HCT116 (cell line): ENCODE data around the gene MTHFSD. TPM values are rescaled to one million over a fixed set of nuclear protein-coding genes. Genes with fewer than 3 reads are reported as not detected.

ENCODE experiments used
- ATAC-seq: fragments of 200-7000 bp; cut with Tn5 transposase; 2 replicates; pipeline ENCODE4 v1.9.1; 2020; ENCODE audit warnings: mild to moderate bottlenecking, moderate library complexity
- BruUV-seq: library from RNA; stranded (reverse); fragments of 400-500 nt; replicated peaks from 2 replicates; lab custom pipeline; 2021; lab: Mats Ljungman, UMichigan
- CTCF ChIA-PET: fragments of 300-600 bp; sonication (Branson Sonifier 250); formaldehyde crosslinking; loops from one replicate; lab custom pipeline; 2021; ENCODE audit warnings: antibody characterized with exemption; lab: Charles Lee
- POLR2A ChIA-PET: fragments of 300-600, 350-600 bp; sonication (Branson Sonifier 250); formaldehyde crosslinking; loops from one replicate; lab custom pipeline; 2021; ENCODE audit warnings: antibody characterized with exemption; lab: Charles Lee
- RAD21 ChIA-PET, 2 experiments: fragments of 300-600 bp; sonication (Branson Sonifier 250); formaldehyde crosslinking; loops; one replicate each; lab custom pipeline; 2023; ENCODE audit warnings: low total read pairs in 2 of 2; ENCODE audit not compliant: uncharacterized antibody in 2 of 2, unreplicated experiment in 2 of 2, low non-redundant PET in 1 of 2; lab: Charles Lee
- DNase-seq: peaks from one replicate; pipeline ENCODE4 v3.0.0-alpha.2; 2010; ENCODE audit warnings: low read depth, low spot score
- H2AFZ ChIP-seq: fragments of 200-600 bp; shearing (Covaris generic), sonication (generic); 2 replicates; pipeline ENCODE4 v1.6.1; 2017; ENCODE audit warnings: low read depth, mixed run types, mixed read lengths, antibody characterized with exemption, low read length; ENCODE audit not compliant: poor library complexity, severe bottlenecking
- H3K27ac ChIP-seq: 2 replicates; pipeline ENCODE4 v1.5.1; 2012; ENCODE audit warnings: low read depth, low read length
- H3K27me3 ChIP-seq: fragments of 200-600 bp; sonication (generic); 2 replicates; pipeline ENCODE4 v1.6.1; 2016; ENCODE audit warnings: mixed run types, low read length, mixed read lengths; ENCODE audit not compliant: insufficient read depth
- H3K36me3 ChIP-seq, 2 experiments: fragments of 200-500 bp in 1 of 2; fragments of 200-600 bp in 1 of 2; sonication (Bioruptor generic) in 1 of 2; sonication (generic) in 1 of 2; 2 replicates each; pipeline versions ENCODE4 v1.5.1 to v1.6.1; 2014 to 2016; ENCODE audit warnings: low read length in 2 of 2, inconsistent platforms in 1 of 2, mixed read lengths in 1 of 2, mixed run types in 1 of 2; ENCODE audit not compliant: insufficient read depth in 2 of 2, control insufficient read depth in 1 of 2
- H3K4me1 ChIP-seq, 2 experiments: fragments of 200-600 bp in 1 of 2; sonication (generic) in 1 of 2; 2 replicates each; pipeline versions ENCODE4 v1.5.1 to v1.6.1; 2012 to 2017; ENCODE audit warnings: low read length in 2 of 2, inconsistent platforms in 1 of 2, mild to moderate bottlenecking in 1 of 2, mixed read lengths in 1 of 2, mixed run types in 1 of 2, moderate library complexity in 1 of 2; ENCODE audit not compliant: insufficient read depth in 2 of 2, control insufficient read depth in 1 of 2
- H3K4me2 ChIP-seq: fragments of 200-600 bp; sonication (generic); 2 replicates; pipeline ENCODE4 v1.6.1; 2017; ENCODE audit warnings: mixed run types, low read length, mixed read lengths
- H3K4me3 ChIP-seq, 2 experiments: fragments of 200-600 bp in 1 of 2; sonication (generic) in 1 of 2; replicated peaks in 1 of 2; 2 replicates each; pipeline ENCODE4 v1.5.1; 2011 to 2016; ENCODE audit warnings: low read length in 2 of 2, control low read depth in 1 of 2, low read depth in 1 of 2, mild to moderate bottlenecking in 1 of 2, mixed read lengths in 1 of 2, mixed run types in 1 of 2
- H3K79me2 ChIP-seq: fragments of 200-600 bp; sonication (generic); 2 replicates; pipeline ENCODE4 v1.6.1; 2017; ENCODE audit warnings: mild to moderate bottlenecking, mixed run types, low read length, moderate library complexity, mixed read lengths; ENCODE audit not compliant: insufficient read depth
- H3K9ac ChIP-seq: fragments of 200-600 bp; sonication (generic); 2 replicates; pipeline ENCODE4 v1.6.1; 2016; ENCODE audit warnings: low read length, mixed read lengths
- H3K9me2 ChIP-seq: fragments of 200-600 bp; sonication (generic), shearing (Covaris generic); 2 replicates; pipeline ENCODE4 v1.6.1; 2017; ENCODE audit warnings: mixed run types, mild to moderate bottlenecking, moderate library complexity; ENCODE audit not compliant: insufficient read depth
- H3K9me3 ChIP-seq, 2 experiments: fragments of 200-500 bp in 1 of 2; fragments of 200-600 bp in 1 of 2; sonication (Bioruptor generic) in 1 of 2; sonication (generic) in 1 of 2; 2 replicates each; pipeline ENCODE4 v1.6.1; 2014 to 2017; ENCODE audit warnings: low read length in 2 of 2, mixed read lengths in 2 of 2, inconsistent platforms in 1 of 2, low read depth in 1 of 2, mild to moderate bottlenecking in 1 of 2, mixed run types in 1 of 2, moderate library complexity in 1 of 2; ENCODE audit not compliant: control insufficient read depth in 1 of 2, insufficient read depth in 1 of 2
- H4K20me1 ChIP-seq: fragments of 200-600 bp; sonication (generic), shearing (Covaris generic); 2 replicates; pipeline ENCODE4 v1.6.1; 2017; ENCODE audit warnings: mixed run types, mild to moderate bottlenecking, moderate library complexity; ENCODE audit not compliant: insufficient read depth
- CEBPB ChIP-seq: IDR thresholded peaks from 2 replicates; pipeline ENCODE4 v1.6.1; 2012; ENCODE audit warnings: low read depth
- CTCF ChIP-seq, 3 experiments: fragments of 200-600 bp in 1 of 3; sonication (generic) in 1 of 3; IDR thresholded peaks in 2 of 3; conservative IDR thresholded peaks in 1 of 3; 2 replicates each; pipeline ENCODE4 v1.5.1; 2012 to 2017; ENCODE audit warnings: low read depth in 2 of 3, low read length in 2 of 3, antibody characterized with exemption in 1 of 3, borderline replicate concordance in 1 of 3, control low read depth in 1 of 3, mild to moderate bottlenecking in 1 of 3, mixed read lengths in 1 of 3, mixed run types in 1 of 3, moderate library complexity in 1 of 3; ENCODE audit not compliant: insufficient read depth in 1 of 3
- EGR1 ChIP-seq: IDR thresholded peaks from 2 replicates; pipeline ENCODE4 v1.6.1; 2012; ENCODE audit warnings: low read depth
- ELF1 ChIP-seq: IDR thresholded peaks from 2 replicates; pipeline ENCODE4 v1.6.1; 2012; ENCODE audit warnings: low read depth, borderline replicate concordance
- EZH2phosphoT487 ChIP-seq: fragments of 200-600 bp; IDR thresholded peaks from 2 replicates; pipeline ENCODE4 v1.6.1; 2018; ENCODE audit warnings: antibody characterized with exemption, borderline replicate concordance
- FOSL1 ChIP-seq: IDR thresholded peaks from 2 replicates; pipeline ENCODE4 v1.6.1; 2012; ENCODE audit warnings: low read depth
- MAX ChIP-seq: IDR thresholded peaks from 2 replicates; pipeline ENCODE4 v1.6.1; 2012
- SP1 ChIP-seq: IDR thresholded peaks from 2 replicates; pipeline ENCODE4 v1.6.1; 2012; ENCODE audit warnings: low read depth
- SRF ChIP-seq: IDR thresholded peaks from 2 replicates; pipeline ENCODE4 v1.6.1; 2012; ENCODE audit warnings: low read depth
- ZNF274 ChIP-seq: fragments of 200-500 bp; sonication (Bioruptor generic); IDR thresholded peaks from 2 replicates; pipeline ENCODE4 v1.6.1; 2014; ENCODE audit warnings: mild to moderate bottlenecking, low read depth, low read length, inconsistent platforms
- intact Hi-C: fragments of 100-400 bp; cut with micrococcal nuclease; formaldehyde crosslinking; loops from 2 replicates; pipeline ENCODE4 v1.10.0; 2022
- total RNA-seq: library from RNA; stranded (reverse); gene quantifications from one replicate; pipeline ENCODE4 v1.2.1, GENCODE V29; 2021; ENCODE audit not compliant: unreplicated experiment

MTHFSD gene
- total RNA-seq, 1 experiment from 2014 or later = 33.1 TPM

- H3K9me3 ChIP-seq = no peaks in the 10 kb centered on the region
- TF ChIP-seq ZNF274 = no peak
- no peak for TF ChIP-seq CTCF (IDR thresholded peaks at IDR 0.05 in 2 of 3, conservative IDR thresholded peaks at IDR 0.05 in 1 of 3; ENCODE audit: borderline replicate concordance in 1 of 3, insufficient read depth in 1 of 3, low read depth in 2 of 3, low read length in 2 of 3)
- no peak for TF ChIP-seq MAX
- no peak for TF ChIP-seq EZH2phosphoT487
- no peak for TF ChIP-seq SP1
- no peak for TF ChIP-seq CEBPB
- no peak for TF ChIP-seq EGR1
- TF ChIP-seq ELF1 = no peak
- no peak for TF ChIP-seq SRF
- TF ChIP-seq FOSL1 = no peak
- ChIA-PET CTCF (interaction anchor here (0.5 to 2.2 kb wide), 6 partner anchors 267 to 699 kb away, joined by 3 to 14 read pairs (median 4); no protein-coding TSS in a partner anchor), POLR2A (no interaction called here), RAD21 (interaction anchor here in 1 of 2 experiments (0.9 to 1.3 kb wide), 2 partner anchors 268 to 699 kb away, joined by 3 to 4 read pairs; no protein-coding TSS in a partner anchor)
- H2AFZ ChIP-seq = no peak overlapping the region
- H3K4me1 ChIP-seq = peaks cover 4 to 13% of the 10 kb centered on the region in 2 experiments; a peak in 3 of 4 replicates
- H3K27me3 ChIP-seq = no peaks in the 10 kb centered on the region
- peak overlapping the region; percentile 59 for H3K4me2 ChIP-seq
- H3K79me2 ChIP-seq = no peaks in the 10 kb centered on the region
- no TSS peak for BruUV-seq
- ATAC-seq (no peak), DNase-seq (no peak)
- H4K20me1 ChIP-seq = no peaks in the 10 kb centered on the region
- H3K9ac ChIP-seq = no peak overlapping the region
- no peak overlapping the region for H3K27ac ChIP-seq
- intact Hi-C loops = loop anchor here (1.0 to 2.0 kb wide), 3 partner anchors 362 to 476 kb away; no protein-coding TSS in a partner anchor
- H3K4me3 ChIP-seq = peak overlapping the region in 1 of 2 experiments; percentile 8; a peak in 1 of 4 replicates
- H3K36me3 ChIP-seq = no peaks in the 10 kb centered on the region
- H3K9me2 ChIP-seq = no peaks in the 10 kb centered on the region
These were observed 34.5 kb downstream of the MTHFSD start for GRCh38 chr16:86520317-86521210.
